Erythroblast (primary cell): Measurements from ENCODE around the gene NOSIP.

Experiments
- GATA1 ChIP-seq: IDR thresholded peaks from 2 replicates; pipeline ENCODE4 v1.6.1; 2011; ENCODE audit warnings: low read depth, mild to moderate bottlenecking, control low read depth, low read length, moderate library complexity
- POLR2A ChIP-seq: IDR thresholded peaks from 2 replicates; pipeline ENCODE4 v1.6.1; 2011; ENCODE audit warnings: mild to moderate bottlenecking, low read length

DNA sequence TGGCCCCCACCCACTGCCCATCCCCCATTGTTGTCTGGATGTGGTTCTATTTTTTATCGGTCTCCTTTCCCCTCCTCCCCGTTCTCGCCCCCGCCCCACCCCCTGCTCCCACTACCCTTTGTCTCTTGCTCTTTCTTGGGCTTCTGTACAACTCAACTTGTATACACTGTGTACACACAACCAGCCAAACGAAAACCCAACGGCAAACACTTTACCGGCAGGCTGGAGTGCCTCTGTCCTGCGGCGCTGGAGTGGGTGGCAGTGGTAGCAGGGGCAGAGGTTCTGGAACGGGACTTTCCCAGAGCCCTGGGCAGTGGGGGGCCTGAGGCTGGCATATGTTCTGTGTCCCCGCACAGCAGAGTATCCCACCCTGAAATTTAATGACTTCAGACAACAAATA is 45.9 kb upstream of the NOSIP start:
- TF ChIP-seq POLR2A (no peak), GATA1 (no peak)
